Common myeloid progenitor, CD34-positive (primary cell): ENCODE measurements around the gene CFAP157.
A peak's percentile ranks its signal among the peaks of the same experiment; 100 is the strongest.

ENCODE experiments used
- CTCF ChIA-PET: fragments of 350-600 bp; sonication (Branson Sonifier 250); formaldehyde crosslinking; loops from one replicate; lab custom pipeline; 2021; ENCODE audit warnings: antibody characterized with exemption; lab: Charles Lee
- POLR2A ChIA-PET: fragments of 350-600 bp; sonication (Branson Sonifier 250); formaldehyde crosslinking; loops from one replicate; lab custom pipeline; 2021; ENCODE audit warnings: antibody characterized with exemption; lab: Charles Lee
- DNase-seq, 3 donors: peaks; one replicate each; pipeline versions ENCODE4 v3.0.0 to v3.0.0-alpha.2; 2013
- H3K27ac ChIP-seq, 2 experiments: 1 replicate in 1 of 2; 2 replicates in 1 of 2; pipeline ENCODE4 v1.7.0; 2013; ENCODE audit warnings: inconsistent platforms in 2 of 2, low read length in 2 of 2, mild to moderate bottlenecking in 2 of 2, low read depth in 1 of 2, moderate library complexity in 1 of 2; ENCODE audit not compliant: severe bottlenecking in 2 of 2, insufficient read depth in 1 of 2, poor library complexity in 1 of 2
- H3K27me3 ChIP-seq, 5 experiments: replicated peaks in 2 of 5; 1 replicate in 3 of 5; 2 replicates in 2 of 5; pipeline versions ENCODE4 v1.6.1 to v1.7.0; 2013; ENCODE audit warnings: low read length in 4 of 5, mild to moderate bottlenecking in 2 of 5, moderate library complexity in 2 of 5, inconsistent platforms in 1 of 5; ENCODE audit not compliant: insufficient read depth in 5 of 5, control insufficient read depth in 4 of 5
- H3K36me3 ChIP-seq, 4 experiments: 1 replicate in 2 of 4; 2 replicates in 2 of 4; pipeline versions ENCODE4 v1.6.1 to v1.7.0; 2013; ENCODE audit warnings: low read length in 3 of 4, control low read depth in 1 of 4, mild to moderate bottlenecking in 1 of 4; ENCODE audit not compliant: control insufficient read depth in 4 of 4, insufficient read depth in 4 of 4
- H3K4me1 ChIP-seq, 4 experiments: 1 replicate in 3 of 4; 2 replicates in 1 of 4; pipeline versions ENCODE4 v1.6.1 to v1.7.1; 2013; ENCODE audit warnings: low read length in 3 of 4, mild to moderate bottlenecking in 3 of 4, control low read depth in 1 of 4, inconsistent platforms in 1 of 4, moderate library complexity in 1 of 4; ENCODE audit not compliant: control insufficient read depth in 4 of 4, insufficient read depth in 4 of 4; ENCODE audit errors: control extremely low read depth in 1 of 4
- H3K4me3 ChIP-seq, 7 experiments: 1 replicate in 4 of 7; 2 replicates in 3 of 7; pipeline versions ENCODE4 v1.5.1 to v1.7.0; 2013; ENCODE audit warnings: mild to moderate bottlenecking in 7 of 7, low read length in 6 of 7, moderate library complexity in 6 of 7, inconsistent platforms in 2 of 7, low read depth in 2 of 7, control low read depth in 1 of 7; ENCODE audit not compliant: insufficient read depth in 4 of 7, control insufficient read depth in 1 of 7; ENCODE audit errors: extremely low read depth in 1 of 7
- H3K9me3 ChIP-seq, 5 experiments: 1 replicate in 4 of 5; 2 replicates in 1 of 5; pipeline versions ENCODE4 v1.6.1 to v1.7.1; 2013; ENCODE audit warnings: low read length in 4 of 5, mild to moderate bottlenecking in 2 of 5, inconsistent platforms in 1 of 5, low read depth in 1 of 5, moderate library complexity in 1 of 5; ENCODE audit not compliant: control insufficient read depth in 4 of 5, insufficient read depth in 2 of 5; ENCODE audit errors: control extremely low read depth in 1 of 5
- WGBS: methylation state at CpG from one replicate; pipeline ENCODE4 v1.1.5; 2013; ENCODE audit not compliant: insufficient coverage; 5-methylcytosine and 5-hydroxymethylcytosine counted together

CFAP157 gene

DNA sequence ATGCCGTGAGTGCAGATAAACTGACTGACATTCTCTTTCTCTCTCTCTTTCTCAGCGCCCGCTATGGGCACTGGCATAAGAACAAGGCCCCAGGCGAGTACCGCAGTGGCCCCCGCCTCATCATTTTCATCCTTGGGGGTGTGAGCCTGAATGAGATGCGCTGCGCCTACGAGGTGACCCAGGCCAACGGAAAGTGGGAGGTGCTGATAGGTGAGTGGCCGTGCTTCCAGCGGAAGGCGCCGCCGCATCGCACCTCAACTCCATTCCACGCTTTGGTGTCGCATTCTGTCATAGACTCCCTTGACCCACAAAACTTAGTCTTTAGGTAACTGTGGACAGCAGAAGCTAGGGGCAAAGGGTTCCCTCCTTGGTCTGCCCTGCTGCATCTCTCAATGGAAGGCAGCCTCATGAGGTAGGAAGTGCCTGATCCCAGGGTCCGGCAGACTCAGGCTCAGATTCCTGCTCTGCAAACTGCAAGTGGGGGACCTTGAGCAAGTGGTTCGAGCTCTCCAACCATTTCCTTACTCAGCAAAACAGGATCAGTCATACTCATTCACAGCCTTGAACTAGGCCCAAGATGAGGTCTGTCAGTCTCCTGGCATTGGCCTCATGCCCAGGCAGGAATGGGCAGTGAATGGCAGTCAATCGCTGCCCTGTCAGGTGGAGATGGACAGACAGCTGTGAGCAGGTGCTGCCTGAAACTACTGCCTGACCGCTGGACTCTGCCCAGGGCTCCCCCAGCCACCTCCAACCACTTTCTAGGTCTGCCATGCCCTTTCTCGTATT lies 24.2 kb upstream of the CFAP157 start:
- peaks cover 0 to 16% (median 4%) of the 10 kb centered on the region in 4 experiments for H3K36me3 ChIP-seq
- CTCF ChIA-PET, result no interaction called here
- WGBS, result 94% methylated on average over 16 of the region's 23 CpGs

DNA sequence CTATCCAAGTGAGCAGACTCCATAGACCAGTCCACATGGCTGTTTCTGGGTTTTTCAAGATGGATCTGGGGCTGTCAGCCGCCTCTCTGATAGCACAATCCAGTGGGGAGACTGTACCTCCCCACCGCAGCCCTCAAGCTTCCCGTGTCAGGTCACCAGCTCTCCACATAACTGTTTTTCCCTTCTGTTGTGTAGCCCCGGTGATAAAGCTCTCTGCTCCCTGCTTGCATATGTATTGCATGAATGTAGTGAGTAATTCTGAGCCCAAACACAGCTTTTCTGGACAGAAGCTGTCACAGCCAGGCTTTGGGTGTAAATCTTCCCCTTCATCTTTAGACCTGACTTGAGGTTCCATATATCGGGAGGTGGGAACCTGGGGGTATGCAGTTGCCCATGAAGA lies 23.1 kb upstream of the CFAP157 start:
- CTCF ChIA-PET, result no interaction called here
- Histone ChIP-seq H3K9me3 (no peaks in the 10 kb centered on the region), H3K4me1 (no peaks in the 10 kb centered on the region), H3K36me3 (peaks cover 0 to 12% (median 4%) of the 10 kb centered on the region in 4 experiments), H3K27ac (no peak overlapping the region), H3K4me3 (no peak overlapping the region), H3K27me3 (no peaks in the 10 kb centered on the region)
- DNase-seq, result no peak
- POLR2A ChIA-PET, result no interaction called here
- 98% methylated on average over 5 of the region's 5 CpGs for WGBS

More for the DNA sequence above, 24.2 kb upstream of the CFAP157 start:
- Histone ChIP-seq H3K9me3 (no peaks in the 10 kb centered on the region), H3K27me3 (no peaks in the 10 kb centered on the region), H3K27ac (no peak overlapping the region), H3K4me3 (no peak overlapping the region), H3K4me1 (no peaks in the 10 kb centered on the region)
- no peak for DNase-seq
- POLR2A ChIA-PET, result no interaction called here

- Histone ChIP-seq H3K36me3 (peaks cover 0 to 9% (median 4%) of the 10 kb centered on the region in 4 experiments), H3K4me1 (no peaks in the 10 kb centered on the region), H3K9me3 (no peaks in the 10 kb centered on the region), H3K4me3 (no peak overlapping the region), H3K27ac (no peak overlapping the region), H3K27me3 (no peaks in the 10 kb centered on the region)
- DNase-seq, result no peak
- ChIA-PET POLR2A (no interaction called here), CTCF (interaction anchor here (1.2 kb wide), 1 partner anchor 58 kb away, joined by 3 read pairs; no protein-coding TSS in a partner anchor)
- WGBS, result 100% methylated on average over 4 of the region's 4 CpGs
Measured at GRCh38 chr9:127684576-127684975, 22.2 kb upstream of the CFAP157 start.

DNA sequence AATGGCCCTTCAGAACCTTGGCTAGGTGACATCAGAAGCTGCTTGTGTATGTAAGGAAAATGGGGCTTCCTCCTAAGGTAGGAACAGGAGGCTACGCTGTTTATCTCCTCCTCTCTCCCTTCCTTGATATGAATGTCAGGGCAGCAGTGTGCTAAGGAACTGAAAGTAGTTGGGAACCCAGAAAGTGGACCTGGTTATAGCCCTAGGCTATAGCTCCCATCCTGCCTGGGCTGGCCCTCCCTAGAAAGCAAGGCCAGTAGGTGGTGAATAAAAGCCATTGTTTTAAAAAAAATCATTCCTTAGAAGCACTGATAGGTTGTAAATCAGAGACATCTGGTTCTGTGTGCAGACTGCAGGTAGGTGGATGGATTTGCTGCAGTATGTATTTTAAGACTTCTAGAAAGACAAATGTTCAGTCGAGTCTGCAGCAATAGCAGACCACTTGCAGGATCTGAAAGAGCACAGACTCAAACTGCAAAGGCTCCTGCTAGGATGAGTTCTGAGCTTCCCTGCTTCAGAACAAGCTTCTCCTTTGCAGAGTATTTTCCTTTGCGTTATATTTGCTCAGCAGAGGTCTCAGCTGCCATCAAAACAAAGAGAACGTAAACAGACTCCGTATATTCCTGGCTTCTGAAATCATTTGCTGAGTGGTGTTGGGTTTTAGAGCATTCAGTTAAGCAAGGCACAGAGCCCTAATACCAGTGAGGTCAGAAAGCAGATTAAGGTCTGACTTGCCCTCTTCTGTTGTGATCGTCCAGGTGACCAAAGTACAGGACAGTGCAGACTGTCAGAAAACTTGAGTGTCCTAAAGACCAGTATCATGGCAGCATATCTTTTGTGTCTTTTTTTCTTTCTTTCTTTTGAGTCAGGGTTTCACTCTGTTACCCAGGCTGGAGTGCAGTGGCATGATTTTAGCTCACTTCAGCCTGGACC lies 20.1 kb upstream of the CFAP157 start:
- WGBS, result 93% methylated on average over 6 of the region's 6 CpGs
- no peaks in the 10 kb centered on the region for H3K27me3 ChIP-seq
- H3K4me3 ChIP-seq, result no peak overlapping the region
- DNase-seq, result no peak
- ChIA-PET POLR2A (no interaction called here), CTCF (interaction anchor here (0.9 to 1.0 kb wide), 2 partner anchors 33 to 234 kb away, joined by 3 read pairs; no protein-coding TSS in a partner anchor)
- H3K4me1 ChIP-seq, result no peaks in the 10 kb centered on the region
- H3K36me3 ChIP-seq, result peaks cover 0 to 12% (median 0%) of the 10 kb centered on the region in 4 experiments
- H3K27ac ChIP-seq, result no peak overlapping the region
- H3K9me3 ChIP-seq, result no peaks in the 10 kb centered on the region

DNA sequence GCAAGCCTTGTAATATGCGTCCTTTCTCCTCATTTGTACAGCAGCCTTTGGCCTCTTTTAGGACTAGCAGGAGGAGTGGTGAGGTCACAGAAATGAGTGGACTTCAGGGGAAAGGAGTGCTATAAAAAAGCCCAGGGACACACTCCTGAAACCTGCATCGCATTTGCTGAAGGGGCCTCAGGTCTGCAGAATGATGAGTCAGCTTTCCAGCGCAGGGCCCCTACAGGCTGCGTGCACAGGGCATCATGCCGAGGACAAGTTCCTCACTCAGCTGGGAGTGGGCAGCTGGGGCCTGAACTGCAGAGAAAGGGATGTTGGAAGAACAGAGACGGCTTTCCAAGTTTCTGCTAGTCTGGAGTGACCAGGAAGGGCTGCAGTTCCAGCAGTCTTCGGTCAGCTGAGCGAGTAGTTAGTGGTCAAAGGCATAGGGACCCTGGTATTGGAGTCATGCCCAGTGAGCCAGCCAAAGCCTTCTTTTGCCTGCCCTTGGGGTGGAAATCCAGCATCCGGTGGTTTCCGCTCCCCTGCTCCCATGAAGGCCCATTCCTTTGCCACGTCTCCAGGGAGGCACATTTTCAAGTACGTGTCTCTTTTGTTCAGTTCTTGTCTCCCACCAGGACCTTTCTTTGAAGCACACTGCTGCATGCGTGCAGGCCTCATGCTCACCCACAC lies 17.3 kb upstream of the CFAP157 start:
- Histone ChIP-seq H3K36me3 (peaks cover 0 to 6% (median 0%) of the 10 kb centered on the region in 4 experiments), H3K4me3 (no peak overlapping the region), H3K27me3 (no peaks in the 10 kb centered on the region), H3K27ac (no peak overlapping the region), H3K4me1 (no peaks in the 10 kb centered on the region), H3K9me3 (no peaks in the 10 kb centered on the region)
- ChIA-PET POLR2A (no interaction called here), CTCF (interaction anchor here (1.0 to 1.4 kb wide), 2 partner anchors 10 to 22 kb away, joined by 3 read pairs; no protein-coding TSS in a partner anchor)
- peak in 1 of 3 donors; percentile 13 for DNase-seq
- WGBS, result 90% methylated on average over 11 of the region's 13 CpGs

- Histone ChIP-seq H3K9me3 (no peaks in the 10 kb centered on the region), H3K36me3 (peaks cover 0 to 6% (median 0%) of the 10 kb centered on the region in 4 experiments), H3K27ac (no peak overlapping the region), H3K4me3 (no peak overlapping the region), H3K4me1 (no peaks in the 10 kb centered on the region), H3K27me3 (no peaks in the 10 kb centered on the region)
- ChIA-PET POLR2A (interaction anchor here (0.7 kb wide), 1 partner anchor 11 kb away, joined by 3 read pairs; no protein-coding TSS in a partner anchor), CTCF (no interaction called here)
- no peak for DNase-seq
- WGBS, result 98% methylated on average over 7 of the region's 10 CpGs
Measured at GRCh38 chr9:127690735-127691134, 16.1 kb upstream of the CFAP157 start.
